ENCODE measurements around the gene EML1.
A peak's percentile ranks its signal among the peaks of the same experiment; 100 is the strongest.

Gene EML1

DNA sequence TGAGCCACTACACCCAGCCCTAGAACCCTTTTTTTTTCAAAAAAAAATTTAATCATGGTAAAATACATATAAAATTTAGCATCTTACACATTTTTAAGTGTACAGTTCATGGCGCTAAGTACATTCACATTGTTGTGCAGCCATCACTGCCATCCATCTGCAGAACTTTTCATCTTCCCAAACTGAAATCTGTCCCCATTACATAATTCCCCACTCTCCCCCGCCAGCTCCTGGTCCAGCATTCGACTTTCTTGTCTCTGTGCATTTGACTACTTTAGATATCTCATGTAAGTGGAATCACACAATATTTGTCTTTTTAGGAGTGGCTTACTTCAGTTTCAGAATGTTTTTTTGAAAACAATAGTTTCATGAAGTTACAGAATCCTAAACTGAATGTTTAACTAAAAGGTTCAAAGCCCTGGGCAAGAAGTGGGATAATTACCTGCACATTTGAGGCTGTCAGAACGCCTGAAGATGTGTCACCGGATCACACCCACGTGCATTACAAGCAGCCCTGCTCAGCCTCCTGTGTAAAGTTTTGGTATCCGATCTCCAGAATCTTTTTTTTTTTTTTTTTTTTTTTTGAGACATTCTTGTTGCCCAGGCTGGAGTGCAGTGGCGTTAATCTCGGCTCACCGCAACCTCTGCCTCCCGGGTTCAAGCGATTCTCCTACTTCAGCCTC, 12.7 kb downstream of the EML1 start:
- DNase-seq (ENCODE audit: low read depth), result no peak

DNA sequence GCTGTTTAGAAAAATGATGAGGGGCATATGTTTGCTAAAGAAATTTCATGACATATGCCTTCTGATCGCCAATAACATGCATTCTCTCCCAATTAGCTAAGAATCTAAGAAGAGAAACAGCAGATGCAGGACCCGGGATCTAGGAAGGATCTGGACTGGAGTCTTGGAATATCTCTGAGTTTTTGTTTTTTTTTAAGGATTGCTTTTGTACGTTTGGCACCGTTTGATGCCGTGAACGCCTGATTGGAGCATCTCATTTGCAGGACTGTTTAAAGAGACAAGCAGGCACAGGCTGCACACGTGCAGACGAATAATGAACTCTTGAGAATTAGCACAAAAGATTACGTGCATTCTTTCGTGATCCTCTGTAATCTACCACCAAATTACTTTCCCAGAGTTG, 13.6 kb downstream of the EML1 start:
- DNase-seq (ENCODE audit: low read depth), result no peak

DNA sequence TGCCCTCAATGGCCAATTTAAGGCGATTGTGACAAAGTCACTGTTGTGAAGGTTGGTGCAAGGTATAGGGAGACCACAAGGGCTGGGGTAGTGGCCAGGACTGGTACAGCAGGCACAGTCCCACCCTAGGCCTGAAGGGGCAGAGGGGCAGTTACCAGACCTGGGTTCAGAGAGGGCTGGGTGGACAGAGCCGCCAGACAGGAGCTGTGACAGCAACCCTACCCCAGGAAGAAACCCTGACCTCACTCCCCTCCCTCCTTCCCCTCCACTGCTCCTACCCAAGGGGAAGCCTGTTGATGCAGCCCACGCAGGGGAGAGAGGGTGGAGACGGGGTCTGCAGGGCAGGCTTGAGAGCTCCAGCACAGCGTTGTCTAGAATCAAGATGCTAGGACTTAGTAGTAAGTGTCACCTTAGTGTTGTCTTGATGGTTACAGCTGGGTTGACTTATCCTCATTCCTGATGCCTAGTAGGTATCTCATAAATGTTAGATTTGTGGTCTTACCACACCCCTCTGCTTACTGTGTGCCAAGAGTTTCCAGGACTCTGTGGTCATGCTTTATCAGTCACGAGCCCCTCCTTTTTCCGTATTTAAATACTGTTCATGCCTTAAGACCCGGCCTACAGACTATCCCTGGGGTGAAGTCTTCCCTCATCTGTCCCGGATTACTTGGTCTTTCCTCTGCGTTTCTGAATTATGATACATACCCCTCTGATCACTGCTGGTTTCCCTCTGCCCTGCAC, 14.4 kb downstream of the EML1 start:
- no peak for DNase-seq (ENCODE audit: low read depth)

- no peak for DNase-seq (ENCODE audit: low read depth)
Measured at GRCh38 chr14:99808154-99808505, 14.9 kb downstream of the EML1 start.

- no peak for DNase-seq (ENCODE audit: low read depth)
Measured at GRCh38 chr14:99808515-99808914, 15.3 kb downstream of the EML1 start.

DNA sequence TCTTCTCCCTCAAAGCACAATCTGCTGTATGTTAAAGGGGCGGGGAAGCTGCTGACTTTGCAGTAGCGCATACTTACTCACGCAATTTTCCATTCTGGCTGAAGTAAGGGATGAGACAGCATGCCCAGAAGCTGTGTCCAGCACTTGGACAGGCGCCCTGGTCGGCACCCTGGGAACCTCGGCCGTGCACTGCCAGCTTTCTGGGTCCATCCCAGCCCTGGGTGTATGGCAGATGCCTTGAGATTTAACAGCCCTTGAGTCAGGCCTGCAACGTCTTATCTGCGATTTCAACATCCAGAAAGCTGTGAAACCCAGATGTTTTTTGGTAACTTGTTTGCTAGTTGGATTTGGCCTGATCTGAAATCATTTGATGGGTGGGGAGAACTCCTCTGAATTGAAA, 16.1 kb downstream of the EML1 start:
- DNase-seq (ENCODE audit: low read depth), result no peak

GRCh38 chr14:99809859-99810558, 16.8 kb downstream of the EML1 start:
- no peak for DNase-seq (ENCODE audit: low read depth)

DNA sequence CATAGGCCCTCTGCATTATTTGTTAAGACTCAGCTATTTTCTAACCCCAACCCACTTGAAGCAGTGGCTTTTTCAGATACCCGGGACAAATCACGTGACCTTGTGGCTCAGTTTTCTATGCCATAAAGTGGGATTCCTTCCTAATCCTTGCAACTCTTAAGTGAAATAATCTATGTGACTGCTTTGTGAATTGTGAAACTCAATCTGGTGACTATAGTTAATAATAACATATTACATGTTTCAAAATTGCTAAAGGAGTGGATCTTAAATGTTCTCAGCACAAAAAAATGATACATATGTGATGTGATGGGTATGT, 17.3 kb downstream of the EML1 start:
- no peak for DNase-seq (ENCODE audit: low read depth)

DNA sequence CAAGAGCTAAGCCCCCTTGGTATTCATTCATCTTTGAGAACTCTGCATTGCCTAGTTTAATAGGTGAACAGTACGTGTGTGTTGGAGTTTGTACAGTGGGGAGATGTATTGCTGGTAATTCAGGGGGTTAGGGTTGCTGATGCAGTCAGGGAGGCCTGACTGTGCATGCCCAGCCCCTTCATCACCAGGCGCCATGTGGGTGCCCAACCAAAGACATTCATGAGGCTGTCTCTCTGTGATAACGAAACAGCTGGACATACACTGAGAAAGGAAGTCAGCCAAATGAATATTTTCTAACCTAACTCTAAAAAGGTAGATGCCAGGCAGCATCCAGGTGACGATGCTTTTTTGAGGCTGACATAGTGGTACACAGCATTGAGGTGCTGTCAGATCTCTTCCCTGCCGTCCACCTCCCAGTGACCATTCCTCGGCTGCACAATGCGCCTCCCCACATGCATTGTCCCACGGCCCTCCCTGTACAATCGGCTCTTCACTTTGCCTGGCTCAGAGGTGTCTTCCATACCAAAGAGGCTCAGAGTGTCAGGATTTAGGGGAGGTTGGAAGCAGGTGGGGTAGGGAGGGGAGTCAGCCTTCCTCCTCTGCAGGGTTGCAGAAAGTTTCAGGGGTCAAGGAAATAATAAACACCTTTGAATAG, 19.0 kb downstream of the EML1 start:
- DNase-seq (ENCODE audit: low read depth), result no peak

- DNase-seq (ENCODE audit: low read depth), result no peak
Measured at GRCh38 chr14:99812892-99813291, 19.7 kb downstream of the EML1 start.

- DNase-seq (ENCODE audit: low read depth), result no peak
Measured at GRCh38 chr14:99815696-99816095, 22.5 kb downstream of the EML1 start.

DNA sequence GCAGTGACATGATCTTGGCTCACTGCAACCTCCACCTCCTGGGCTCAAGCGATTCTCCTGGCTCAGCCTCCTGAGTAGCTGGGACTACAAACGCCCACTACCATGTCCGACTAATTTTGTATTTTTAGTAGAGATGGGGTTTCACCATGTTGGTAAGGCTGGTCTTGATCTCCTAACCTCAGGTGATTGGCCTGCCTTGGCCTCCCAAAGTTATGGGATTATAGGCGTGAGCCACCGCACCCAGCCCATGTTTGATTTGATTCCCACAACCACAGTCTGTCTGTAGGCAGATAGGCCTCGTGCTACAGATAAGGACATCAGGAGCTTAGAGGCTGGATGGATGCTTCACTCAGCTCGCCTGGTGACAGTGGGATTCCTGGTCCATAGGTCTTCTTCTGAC, 23.0 kb downstream of the EML1 start:
- no peak for DNase-seq (ENCODE audit: low read depth)

DNA sequence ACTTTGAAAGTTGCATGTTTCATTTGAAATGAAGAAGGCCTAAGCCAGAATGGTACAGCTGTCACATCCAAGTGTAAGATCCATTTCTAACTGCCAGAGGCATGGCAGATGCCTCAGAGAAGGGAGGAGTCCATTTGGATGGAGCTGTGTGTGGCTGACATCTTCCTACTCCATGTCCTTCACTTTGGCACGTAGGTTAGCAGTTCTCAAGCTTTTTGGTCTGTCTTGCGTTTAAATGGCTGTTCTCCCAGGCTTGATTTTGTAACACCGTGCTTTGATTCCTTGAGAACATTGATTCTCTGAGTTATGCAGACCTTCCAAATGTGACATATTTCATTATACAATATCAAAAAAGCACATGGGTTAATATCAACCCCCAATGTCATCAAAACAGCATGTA, 23.4 kb downstream of the EML1 start:
- no peak for DNase-seq (ENCODE audit: low read depth)

DNA sequence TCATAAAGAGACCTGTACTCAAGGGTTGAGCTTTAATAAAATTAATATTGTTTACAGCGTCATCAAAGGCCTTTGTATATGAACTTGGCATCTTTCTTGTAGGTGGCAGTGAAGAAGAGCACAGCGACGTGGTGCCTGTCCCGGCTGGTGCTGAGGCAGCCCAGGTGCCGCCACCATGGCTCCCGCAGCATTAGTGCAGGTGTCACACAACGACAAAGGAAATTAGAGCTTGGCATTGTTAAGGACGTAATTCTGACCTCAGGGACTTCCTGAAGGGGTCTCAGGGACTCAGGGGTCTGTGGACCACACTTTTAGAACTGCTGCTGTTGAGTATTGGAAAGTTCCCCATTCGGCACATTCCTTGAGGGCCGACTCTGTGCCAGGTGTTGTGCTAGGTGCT, 24.1 kb downstream of the EML1 start:
- no peak for DNase-seq (ENCODE audit: low read depth)

GRCh38 chr14:99818503-99819036, 25.4 kb downstream of the EML1 start:
- DNase-seq (ENCODE audit: low read depth), result no peak

- peak; percentile 14 for DNase-seq (ENCODE audit: low read depth)
Measured at GRCh38 chr14:99819514-99819913, 26.3 kb downstream of the EML1 start.

- DNase-seq (ENCODE audit: low read depth), result no peak
Measured at GRCh38 chr14:99820702-99821331, 27.6 kb downstream of the EML1 start.

DNA sequence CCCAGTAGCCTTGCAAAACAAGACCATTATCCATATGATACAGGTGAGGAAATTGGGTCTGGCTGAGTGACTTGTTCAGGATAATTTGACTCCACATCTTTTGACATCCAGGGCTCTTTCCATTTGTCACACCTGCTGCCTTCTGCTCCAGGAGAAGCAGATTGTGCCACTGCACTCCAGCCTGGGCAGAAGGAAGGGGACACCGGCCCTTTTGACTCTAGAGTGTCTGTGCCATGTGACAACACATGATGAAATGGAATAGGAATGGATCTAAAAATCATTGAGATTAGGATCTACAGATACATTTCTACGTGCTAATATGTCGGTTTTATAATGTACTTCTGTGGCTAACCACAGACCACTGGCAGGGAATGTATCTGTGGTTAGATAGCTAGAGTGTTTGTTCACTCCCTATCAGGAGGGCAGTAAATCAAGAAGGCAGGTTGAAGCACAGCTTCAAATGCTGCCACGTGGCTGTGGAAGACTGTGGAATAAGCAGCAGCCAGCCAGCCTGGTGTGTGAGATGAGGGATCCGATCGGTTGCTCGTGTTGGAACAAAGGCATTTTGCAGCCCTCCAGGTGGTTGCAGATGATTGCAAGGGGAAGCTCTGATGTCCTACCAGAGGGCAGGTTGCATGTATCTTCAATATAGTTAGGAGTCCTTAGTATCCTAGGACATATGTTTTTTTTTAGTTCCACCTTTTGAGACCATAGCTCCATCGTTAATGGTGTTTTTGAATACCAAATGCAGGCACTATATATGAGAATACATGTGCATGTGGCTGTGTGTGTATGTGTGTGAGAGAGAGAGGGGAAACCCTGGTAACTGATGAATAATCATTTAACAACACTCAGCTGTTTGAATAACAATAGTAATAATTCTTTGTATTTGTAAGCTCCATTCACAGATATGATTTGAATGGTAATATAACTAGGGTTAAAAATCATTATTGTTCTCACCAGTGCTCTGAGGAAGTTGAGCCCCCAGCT, 28.6 kb downstream of the EML1 start:
- DNase-seq (ENCODE audit: low read depth), result no peak

DNA sequence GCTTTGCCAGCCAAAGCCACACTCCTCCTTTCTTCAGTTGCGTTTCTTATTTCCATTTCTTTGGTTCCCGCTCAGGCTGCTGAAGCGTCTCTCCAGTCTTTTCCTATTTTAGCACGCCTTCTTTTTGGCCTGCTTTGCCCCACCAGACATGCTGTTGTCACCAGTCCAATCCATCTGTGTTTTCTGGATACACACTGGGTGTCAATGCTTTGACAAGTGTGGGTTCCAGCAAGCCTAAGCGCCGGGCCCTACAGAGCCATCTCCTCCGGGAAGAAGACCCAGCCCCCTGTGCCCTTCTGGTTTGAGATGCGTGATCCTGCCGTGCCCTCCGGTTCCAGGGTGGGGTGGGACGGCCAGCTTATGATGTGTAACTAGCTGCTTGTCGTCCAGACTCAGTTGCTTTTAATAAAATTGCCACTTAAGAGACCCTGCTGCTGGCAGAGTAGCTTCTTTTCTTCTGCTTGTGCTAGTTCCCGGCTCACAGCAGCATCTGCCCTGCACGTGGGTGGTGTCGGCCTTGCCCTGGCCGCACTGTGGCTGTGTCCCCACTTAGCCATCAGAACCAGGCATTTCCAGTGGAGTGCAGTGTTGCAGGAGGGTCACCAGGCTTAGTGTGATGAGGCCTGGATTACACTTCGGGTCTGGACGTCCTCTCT, 29.7 kb downstream of the EML1 start:
- no peak for DNase-seq (ENCODE audit: low read depth)

- DNase-seq (ENCODE audit: low read depth), result no peak
Measured at GRCh38 chr14:99824776-99825175, 31.6 kb downstream of the EML1 start.

GRCh38 chr14:99829450-99829849, 36.2 kb downstream of the EML1 start:
- no peak for DNase-seq (ENCODE audit: low read depth)

Data from activated T-cell treated with anti-CD3 and anti-CD28 coated beads for 48 hours (primary cell).